OCI-LY3 (cell line): Measurements from ENCODE around the gene NPVF.

Source experiments
- CTCF ChIP-seq: fragments of 200-600, 300-600 bp; sonication (generic); IDR thresholded peaks from 2 replicates; pipeline ENCODE4 v1.5.1; 2014; ENCODE audit warnings: antibody characterized with exemption, low read length, low read depth
- EZH2phosphoT487 ChIP-seq: fragments of 200-600 bp; shearing (Covaris generic); IDR thresholded peaks from 2 replicates; pipeline ENCODE4 v1.6.1; 2018; ENCODE audit warnings: antibody characterized with exemption, mixed run types, low read depth

GRCh38 chr7:25189197-25189596 lies 39.1 kb downstream of the NPVF start:
- TF ChIP-seq CTCF, result no peak
- TF ChIP-seq EZH2phosphoT487, result no peak
